ENCODE measurements around the gene NRIP1. TPM values are rescaled to one million over a fixed set of nuclear protein-coding genes. Genes with fewer than 3 reads are reported as not detected.

The NRIP1 gene
- total and polyA plus RNA-seq, 2 of the 13 experiments (the other 11 are each of a cell fraction or from before 2014, with no cell fraction given), result 21.0 to 69.0 TPM

- WGBS (ENCODE audit: low lambda C conversion rate), result 94% methylated on average over 5 of the region's 5 CpGs
- ATAC-seq, result no peak
- no peak for FAIRE-seq
- DNase-seq (ENCODE audit: low spot score), result no peak
- Histone ChIP-seq H3K9ac (ENCODE audit: insufficient read depth, low read depth, low read length) (no peak overlapping the region), H3K4me1 (ENCODE audit: insufficient read depth, low read length) (no peaks in the 10 kb centered on the region), H3K27me3 (ENCODE audit: control insufficient read depth in 1 of 2, insufficient read depth in 2 of 2, low read length in 2 of 2) (no peaks in the 10 kb centered on the region), H3K9me3 (ENCODE audit: low read length) (no peaks in the 10 kb centered on the region), H3K27ac (ENCODE audit: extremely low read length, insufficient read depth, low read length) (no peak overlapping the region), H4K20me1 (ENCODE audit: insufficient read depth, low read length) (no peaks in the 10 kb centered on the region; the same call in 1 of the 2 replicates), H3K4me3 (replicated peaks in 1 of 3; ENCODE audit: insufficient read depth in 1 of 3, low read depth in 2 of 3, low read length in 3 of 3) (no peak overlapping the region), H2AFZ (ENCODE audit: low read length) (no peak overlapping the region), H3K79me2 (ENCODE audit: insufficient read depth, low read length) (peaks cover 41% of the 10 kb centered on the region), H3K4me2 (ENCODE audit: low read depth, low read length) (no peak overlapping the region), H3K36me3 (replicated peaks in 1 of 2; ENCODE audit: control insufficient read depth in 1 of 2, insufficient read depth in 2 of 2, low read length in 2 of 2) (peaks cover 27 to 50% of the 10 kb centered on the region in 2 experiments)
- intact Hi-C loops (cut with micrococcal nuclease; ENCODE audit: unreplicated experiment) (no loop called here), in situ Hi-C loops (cut with HindIII; ENCODE audit: extremely low pct_ligation_motif_present, low pct_unique_long_range_greater_than_20kb) (no loop called here)
- BruUV-seq (replicated peaks), result no TSS peak
- ChIA-PET CTCF (ENCODE audit: low intra/inter-chr PET ratio, low total read pairs) (no interaction called here), POLR2A (no interaction called here)
- TF ChIP-seq ETV6 (CRISPR knock-in tag; conservative IDR thresholded peaks at IDR 0.05) (no peak), TBP (CRISPR knock-in tag; IDR thresholded peaks at IDR 0.05) (no peak), ZNF576 (CRISPR knock-in tag; IDR thresholded peaks at IDR 0.05) (no peak), ZNF333 (CRISPR knock-in tag; IDR thresholded peaks at IDR 0.05; ENCODE audit: borderline replicate concordance) (no peak), RNF219 (CRISPR knock-in tag; IDR thresholded peaks at IDR 0.05) (no peak), ZZZ3 (CRISPR knock-in tag; IDR thresholded peaks at IDR 0.05; ENCODE audit: borderline replicate concordance) (no peak), NFKBIZ (CRISPR knock-in tag; IDR thresholded peaks at IDR 0.05) (no peak), DPF2 (CRISPR knock-in tag; IDR thresholded peaks at IDR 0.05; ENCODE audit: borderline replicate concordance, low read depth) (no peak), ZNF30 (CRISPR knock-in tag; IDR thresholded peaks at IDR 0.05) (no peak)
- TF ChIP-seq, protein P1, sequence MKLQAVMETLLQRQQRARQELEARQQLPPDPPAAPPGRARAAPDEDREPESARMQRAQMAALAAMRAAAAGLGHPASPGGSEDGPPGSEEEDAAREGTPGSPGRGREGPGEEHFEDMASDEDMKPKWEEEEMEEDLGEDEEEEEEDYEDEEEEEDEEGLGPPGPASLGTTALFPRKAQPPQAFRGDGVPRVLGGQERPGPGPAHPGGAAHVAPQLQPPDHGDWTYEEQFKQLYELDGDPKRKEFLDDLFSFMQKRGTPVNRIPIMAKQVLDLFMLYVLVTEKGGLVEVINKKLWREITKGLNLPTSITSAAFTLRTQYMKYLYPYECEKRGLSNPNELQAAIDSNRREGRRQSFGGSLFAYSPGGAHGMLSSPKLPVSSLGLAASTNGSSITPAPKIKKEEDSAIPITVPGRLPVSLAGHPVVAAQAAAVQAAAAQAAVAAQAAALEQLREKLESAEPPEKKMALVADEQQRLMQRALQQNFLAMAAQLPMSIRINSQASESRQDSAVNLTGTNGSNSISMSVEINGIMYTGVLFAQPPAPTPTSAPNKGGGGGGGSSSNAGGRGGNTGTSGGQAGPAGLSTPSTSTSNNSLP (IDR thresholded peaks at IDR 0.05; ENCODE audit: low read depth, low read length), result no peak
These were observed 96.8 kb downstream of the NRIP1 start for GRCh38 chr21:14968029-14968428.

Measured in HepG2 (cell line).